H1 (cell line): Measurements from ENCODE around the gene PTEN.
A peak's percentile ranks its signal among the peaks of the same experiment; 100 is the strongest.

Experiments used
- CHD2 ChIP-seq: IDR thresholded peaks from 2 replicates; pipeline ENCODE4 v1.6.1; 2012; ENCODE audit warnings: low read length, improper control_type of control experiment
- CREB1 ChIP-seq: IDR thresholded peaks from 2 replicates; pipeline ENCODE4 v1.6.1; 2012; ENCODE audit warnings: inconsistent platforms
- EP300 ChIP-seq, 2 experiments: IDR thresholded peaks; 1 replicate in 1 of 2; 2 replicates in 1 of 2; pipeline ENCODE4 v1.6.1; 2011 to 2012; ENCODE audit warnings: low read depth in 2 of 2, low read length in 2 of 2, mild to moderate bottlenecking in 2 of 2, borderline replicate concordance in 1 of 2, inconsistent platforms in 1 of 2, moderate library complexity in 1 of 2
- EZH2 ChIP-seq: fragments of 200-600 bp; sonication (generic); IDR thresholded peaks from 2 replicates; pipeline ENCODE4 v1.7.1; 2012; ENCODE audit warnings: low read depth, mild to moderate bottlenecking, moderate library complexity, low read length, inconsistent platforms; ENCODE audit not compliant: severe bottlenecking
- HDAC6 ChIP-seq: IDR thresholded peaks from one replicate; pipeline ENCODE4 v1.7.1; 2012; ENCODE audit warnings: low read depth, mild to moderate bottlenecking, inconsistent platforms, low read length, moderate library complexity
- NRF1 ChIP-seq: IDR thresholded peaks from 2 replicates; pipeline ENCODE4 v1.6.1; 2011; ENCODE audit warnings: mild to moderate bottlenecking, low read depth, low read length, improper control_type of control experiment
- PHF8 ChIP-seq: fragments of 200-600 bp; sonication (generic); conservative IDR thresholded peaks from 2 replicates; pipeline ENCODE4 v1.7.1; 2012; ENCODE audit warnings: low read depth, mild to moderate bottlenecking, inconsistent platforms, low read length, moderate library complexity
- POLR2A ChIP-seq, 2 experiments: IDR thresholded peaks; 1 replicate in 1 of 2; 2 replicates in 1 of 2; pipeline ENCODE4 v1.6.1; 2011; ENCODE audit warnings: low read depth in 2 of 2, low read length in 2 of 2, mild to moderate bottlenecking in 2 of 2; ENCODE audit errors: control extremely low read depth in 1 of 2
- RXRA ChIP-seq: IDR thresholded peaks from 2 replicates; pipeline ENCODE4 v1.6.1; 2011; ENCODE audit warnings: low read depth, mild to moderate bottlenecking, low read length, moderate library complexity; ENCODE audit not compliant: insufficient read depth
- SIN3A ChIP-seq, 2 experiments: IDR thresholded peaks in 1 of 2; conservative IDR thresholded peaks in 1 of 2; 2 replicates each; pipeline ENCODE4 v1.6.1; 2011 to 2012; ENCODE audit warnings: low read length in 2 of 2, improper control_type of control experiment in 1 of 2, low read depth in 1 of 2, mild to moderate bottlenecking in 1 of 2
- SRF ChIP-seq: IDR thresholded peaks from 2 replicates; pipeline ENCODE4 v1.6.1; 2011; ENCODE audit warnings: mild to moderate bottlenecking, low read depth, low read length, moderate library complexity
- TAF1 ChIP-seq: IDR thresholded peaks from 2 replicates; pipeline ENCODE4 v1.6.1; 2011; ENCODE audit warnings: mild to moderate bottlenecking, low read depth, low read length
- TF ChIP-seq, protein P1 (sequence below): IDR thresholded peaks from 2 replicates; pipeline ENCODE4 v1.6.1; 2011; ENCODE audit warnings: low read length, improper control_type of control experiment
- TF ChIP-seq, protein P2 (sequence below), 3 experiments: IDR thresholded peaks; 1 replicate in 2 of 3; 2 replicates in 1 of 3; pipeline versions ENCODE4 v1.5.1 to v1.6.1; 2011; ENCODE audit warnings: low read length in 3 of 3, mild to moderate bottlenecking in 3 of 3, inconsistent platforms in 2 of 3, low read depth in 1 of 3, moderate library complexity in 1 of 3; ENCODE audit not compliant: insufficient read depth in 1 of 3; ENCODE audit errors: control extremely low read depth in 1 of 3

DNA sequence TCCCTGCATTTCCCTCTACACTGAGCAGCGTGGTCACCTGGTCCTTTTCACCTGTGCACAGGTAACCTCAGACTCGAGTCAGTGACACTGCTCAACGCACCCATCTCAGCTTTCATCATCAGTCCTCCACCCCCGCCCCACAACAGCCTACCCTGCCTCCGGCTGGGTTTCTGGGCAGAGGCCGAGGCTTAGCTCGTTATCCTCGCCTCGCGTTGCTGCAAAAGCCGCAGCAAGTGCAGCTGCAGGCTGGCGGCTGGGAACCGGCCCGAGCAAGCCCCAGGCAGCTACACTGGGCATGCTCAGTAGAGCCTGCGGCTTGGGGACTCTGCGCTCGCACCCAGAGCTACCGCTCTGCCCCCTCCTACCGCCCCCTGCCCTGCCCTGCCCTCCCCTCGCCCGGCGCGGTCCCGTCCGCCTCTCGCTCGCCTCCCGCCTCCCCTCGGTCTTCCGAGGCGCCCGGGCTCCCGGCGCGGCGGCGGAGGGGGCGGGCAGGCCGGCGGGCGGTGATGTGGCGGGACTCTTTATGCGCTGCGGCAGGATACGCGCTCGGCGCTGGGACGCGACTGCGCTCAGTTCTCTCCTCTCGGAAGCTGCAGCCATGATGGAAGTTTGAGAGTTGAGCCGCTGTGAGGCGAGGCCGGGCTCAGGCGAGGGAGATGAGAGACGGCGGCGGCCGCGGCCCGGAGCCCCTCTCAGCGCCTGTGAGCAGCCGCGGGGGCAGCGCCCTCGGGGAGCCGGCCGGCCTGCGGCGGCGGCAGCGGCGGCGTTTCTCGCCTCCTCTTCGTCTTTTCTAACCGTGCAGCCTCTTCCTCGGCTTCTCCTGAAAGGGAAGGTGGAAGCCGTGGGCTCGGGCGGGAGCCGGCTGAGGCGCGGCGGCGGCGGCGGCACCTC, at the start of gene PTEN, which contains the start of gene KLLN:
- TF ChIP-seq TAF1: peak; percentile 99
- TF ChIP-seq, protein P1, sequence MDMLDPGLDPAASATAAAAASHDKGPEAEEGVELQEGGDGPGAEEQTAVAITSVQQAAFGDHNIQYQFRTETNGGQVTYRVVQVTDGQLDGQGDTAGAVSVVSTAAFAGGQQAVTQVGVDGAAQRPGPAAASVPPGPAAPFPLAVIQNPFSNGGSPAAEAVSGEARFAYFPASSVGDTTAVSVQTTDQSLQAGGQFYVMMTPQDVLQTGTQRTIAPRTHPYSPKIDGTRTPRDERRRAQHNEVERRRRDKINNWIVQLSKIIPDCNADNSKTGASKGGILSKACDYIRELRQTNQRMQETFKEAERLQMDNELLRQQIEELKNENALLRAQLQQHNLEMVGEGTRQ: peak; percentile 15; the same call in 1 of the 2 replicates
- no peak for TF ChIP-seq EZH2
- TF ChIP-seq, protein P2, sequence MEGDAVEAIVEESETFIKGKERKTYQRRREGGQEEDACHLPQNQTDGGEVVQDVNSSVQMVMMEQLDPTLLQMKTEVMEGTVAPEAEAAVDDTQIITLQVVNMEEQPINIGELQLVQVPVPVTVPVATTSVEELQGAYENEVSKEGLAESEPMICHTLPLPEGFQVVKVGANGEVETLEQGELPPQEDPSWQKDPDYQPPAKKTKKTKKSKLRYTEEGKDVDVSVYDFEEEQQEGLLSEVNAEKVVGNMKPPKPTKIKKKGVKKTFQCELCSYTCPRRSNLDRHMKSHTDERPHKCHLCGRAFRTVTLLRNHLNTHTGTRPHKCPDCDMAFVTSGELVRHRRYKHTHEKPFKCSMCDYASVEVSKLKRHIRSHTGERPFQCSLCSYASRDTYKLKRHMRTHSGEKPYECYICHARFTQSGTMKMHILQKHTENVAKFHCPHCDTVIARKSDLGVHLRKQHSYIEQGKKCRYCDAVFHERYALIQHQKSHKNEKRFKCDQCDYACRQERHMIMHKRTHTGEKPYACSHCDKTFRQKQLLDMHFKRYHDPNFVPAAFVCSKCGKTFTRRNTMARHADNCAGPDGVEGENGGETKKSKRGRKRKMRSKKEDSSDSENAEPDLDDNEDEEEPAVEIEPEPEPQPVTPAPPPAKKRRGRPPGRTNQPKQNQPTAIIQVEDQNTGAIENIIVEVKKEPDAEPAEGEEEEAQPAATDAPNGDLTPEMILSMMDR (IDR thresholded peaks at IDR 0.05; ENCODE audit: control extremely low read depth in 1 of 3, insufficient read depth in 1 of 3, low read depth in 1 of 3, low read length in 3 of 3): no peak
- TF ChIP-seq CREB1: peak; percentile 79; the same call in 1 of the 2 replicates
- peak; percentile 42 to 92; a peak in 2 of 4 replicates for TF ChIP-seq SIN3A (conservative IDR thresholded peaks at IDR 0.05 in 1 of 2, IDR thresholded peaks at IDR 0.05 in 1 of 2; ENCODE audit: low read depth in 1 of 2, low read length in 2 of 2)
- no peak for TF ChIP-seq RXRA
- no peak for TF ChIP-seq SRF
- TF ChIP-seq HDAC6: no peak
- peak; percentile 37; the same call in 1 of the 2 replicates for TF ChIP-seq NRF1
- peak; percentile 93 for TF ChIP-seq CHD2
- TF ChIP-seq EP300 (IDR thresholded peaks at IDR 0.05; ENCODE audit: borderline replicate concordance in 1 of 2, low read depth in 2 of 2, low read length in 2 of 2): peak in 1 of 2 experiments; percentile 62; a peak in 1 of 3 replicates
- peak; percentile 69 for TF ChIP-seq PHF8
- peak; percentile 69 to 74; a peak in 2 of 3 replicates for TF ChIP-seq POLR2A (IDR thresholded peaks at IDR 0.05; ENCODE audit: control extremely low read depth in 1 of 2, low read depth in 2 of 2, low read length in 2 of 2)
